Body of pancreas (tissue), 4 donors: ENCODE data around the gene LPXN. TPM values are rescaled to one million over a fixed set of nuclear protein-coding genes. Genes with fewer than 3 reads are reported as not detected.

Source experiments
- ATAC-seq: fragments of 150-250 bp; one replicate; pipeline ENCODE4 v1.9.1; 2016
- DNase-seq, 4 donors: peaks; one replicate each; pipeline ENCODE4 v3.0.0-alpha.2; 2019
- H3K27ac ChIP-seq, 4 donors: fragments of 200-600 bp; sonication (generic); 1 replicate in 3 of 4; 2 replicates in 1 of 4; pipeline versions ENCODE4 v1.5.1 to v1.6.1; 2016 to 2019; ENCODE audit warnings: mild to moderate bottlenecking in 1 of 4, mixed read lengths in 1 of 4, moderate library complexity in 1 of 4
- H3K27me3 ChIP-seq, 2 donors: fragments of 200-600 bp; sonication (generic); one replicate each; pipeline ENCODE4 v1.6.0; 2016; ENCODE audit warnings: mild to moderate bottlenecking in 1 of 2
- H3K36me3 ChIP-seq, 2 donors: fragments of 200-600 bp; sonication (generic); replicated peaks in 1 of 2; 2 replicates each; pipeline ENCODE4 v1.5.1; 2016; ENCODE audit warnings: low read depth in 2 of 2; ENCODE audit not compliant: insufficient read depth in 1 of 2
- H3K4me1 ChIP-seq: fragments of 200-600 bp; sonication (generic); one replicate; pipeline ENCODE4 v1.6.0; 2016
- H3K4me3 ChIP-seq, 2 donors: fragments of 200-600 bp; sonication (generic); 1 replicate in 1 of 2; 2 replicates in 1 of 2; pipeline ENCODE4 v1.5.1; 2016 to 2019
- H3K9me3 ChIP-seq, 3 donors: fragments of 200-600 bp; sonication (generic); 1 replicate in 2 of 3; 2 replicates in 1 of 3; pipeline ENCODE4 v1.5.1; 2016
- POLR2A ChIP-seq, 3 donors: fragments of 450-650 bp; IDR thresholded peaks; one replicate each; pipeline ENCODE4 v1.6.1; 2016; ENCODE audit warnings: antibody characterized with exemption in 3 of 3, mild to moderate bottlenecking in 2 of 3
- WGBS, 2 donors: methylation state at CpG; one replicate each; pipeline ENCODE4 v1.1.5; 2017; 5-methylcytosine and 5-hydroxymethylcytosine counted together
- intact Hi-C: fragments of 100-400 bp; cut with DNase I; formaldehyde crosslinking; loops from one replicate; pipeline ENCODE4 v1.15.1; 2023
- total RNA-seq, 2 donors: library from RNA; depleted of rRNA; stranded (reverse); fragments of >200 nt; gene quantifications; one replicate each; pipeline ENCODE4 v1.1.0, GENCODE V29; 2016
- TF ChIP-seq, protein P1 (sequence below), 7 experiments: fragments of 450-650 bp in 4 of 7; fragments of 200-600 bp in 3 of 7; sonication (generic) in 3 of 7; IDR thresholded peaks; one replicate each; pipeline ENCODE4 v1.5.1; 2016 to 2019; ENCODE audit warnings: antibody characterized with exemption in 7 of 7

The LPXN gene
- total RNA-seq, 2 donors from 2014 or later, result 5.7 to 6.3 TPM

- H3K4me3 ChIP-seq, result no peak overlapping the region
- TF ChIP-seq, protein P1, sequence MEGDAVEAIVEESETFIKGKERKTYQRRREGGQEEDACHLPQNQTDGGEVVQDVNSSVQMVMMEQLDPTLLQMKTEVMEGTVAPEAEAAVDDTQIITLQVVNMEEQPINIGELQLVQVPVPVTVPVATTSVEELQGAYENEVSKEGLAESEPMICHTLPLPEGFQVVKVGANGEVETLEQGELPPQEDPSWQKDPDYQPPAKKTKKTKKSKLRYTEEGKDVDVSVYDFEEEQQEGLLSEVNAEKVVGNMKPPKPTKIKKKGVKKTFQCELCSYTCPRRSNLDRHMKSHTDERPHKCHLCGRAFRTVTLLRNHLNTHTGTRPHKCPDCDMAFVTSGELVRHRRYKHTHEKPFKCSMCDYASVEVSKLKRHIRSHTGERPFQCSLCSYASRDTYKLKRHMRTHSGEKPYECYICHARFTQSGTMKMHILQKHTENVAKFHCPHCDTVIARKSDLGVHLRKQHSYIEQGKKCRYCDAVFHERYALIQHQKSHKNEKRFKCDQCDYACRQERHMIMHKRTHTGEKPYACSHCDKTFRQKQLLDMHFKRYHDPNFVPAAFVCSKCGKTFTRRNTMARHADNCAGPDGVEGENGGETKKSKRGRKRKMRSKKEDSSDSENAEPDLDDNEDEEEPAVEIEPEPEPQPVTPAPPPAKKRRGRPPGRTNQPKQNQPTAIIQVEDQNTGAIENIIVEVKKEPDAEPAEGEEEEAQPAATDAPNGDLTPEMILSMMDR (IDR thresholded peaks at IDR 0.05), result peak in 3 of 7 experiments; percentile 14 to 27 (median 22)
- TF ChIP-seq POLR2A (IDR thresholded peaks at IDR 0.05), result no peak
- DNase-seq, result peak in 1 of 4 donors; percentile 35
- WGBS, 2 donors, result 58 to 61% methylated on average over 4 of the region's 4 CpGs
- no peaks in the 10 kb centered on the region for H3K9me3 ChIP-seq
- peak overlapping the region in 1 of 4 donors; percentile 15 for H3K27ac ChIP-seq
- peaks cover 21% of the 10 kb centered on the region for H3K4me1 ChIP-seq
- H3K36me3 ChIP-seq, result peaks cover 0 to 15% of the 10 kb centered on the region in 2 donors
- intact Hi-C loops, result no loop called here
- H3K27me3 ChIP-seq, result no peaks in the 10 kb centered on the region
- ATAC-seq, result no peak
These were observed 42.4 kb upstream of the LPXN start for GRCh38 chr11:58617976-58618557.

GRCh38 chr11:58616594-58616993 is 40.9 kb upstream of the LPXN start:
- 22 to 38% methylated on average over 4 of the region's 4 CpGs for WGBS, 2 donors
- no peak for TF ChIP-seq POLR2A (IDR thresholded peaks at IDR 0.05)
- TF ChIP-seq, protein P1 (IDR thresholded peaks at IDR 0.05), result no peak
- H3K4me1 ChIP-seq, result peaks cover 21% of the 10 kb centered on the region
- DNase-seq (peak; percentile 57 to 74 (median 68)), ATAC-seq (peak; percentile 74)
- peak overlapping the region in 2 of 4 donors; percentile 13 to 40 for H3K27ac ChIP-seq
- H3K4me3 ChIP-seq, result no peak overlapping the region
- peaks cover 0 to 25% of the 10 kb centered on the region in 2 donors for H3K36me3 ChIP-seq
- intact Hi-C loops, result no loop called here
- no peaks in the 10 kb centered on the region for H3K27me3 ChIP-seq
- no peaks in the 10 kb centered on the region for H3K9me3 ChIP-seq

- H3K36me3 ChIP-seq, result peaks cover 0 to 31% of the 10 kb centered on the region in 2 donors
- no peak for ATAC-seq
These were observed 39.9 kb upstream of the LPXN start for GRCh38 chr11:58615559-58615958.

GRCh38 chr11:58613228-58613627 is 37.6 kb upstream of the LPXN start:
- no peak for DNase-seq
- Histone ChIP-seq H3K9me3 (no peaks in the 10 kb centered on the region), H3K4me1 (peaks cover 20% of the 10 kb centered on the region), H3K27me3 (no peaks in the 10 kb centered on the region), H3K4me3 (no peak overlapping the region), H3K36me3 (peaks cover 0 to 33% of the 10 kb centered on the region in 2 donors), H3K27ac (no peak overlapping the region)
- ATAC-seq, result no peak
- WGBS, 2 donors, result 94 to 96% methylated on average over 2 of the region's 2 CpGs
- no peak for TF ChIP-seq POLR2A (IDR thresholded peaks at IDR 0.05)
- TF ChIP-seq, protein P1 (IDR thresholded peaks at IDR 0.05), result no peak
- intact Hi-C loops, result no loop called here

More at GRCh38 chr11:58615559-58615958, 39.9 kb upstream of the LPXN start:
- DNase-seq, result no peak
- Histone ChIP-seq H3K9me3 (no peaks in the 10 kb centered on the region), H3K27ac (no peak overlapping the region), H3K27me3 (no peaks in the 10 kb centered on the region), H3K4me3 (no peak overlapping the region), H3K4me1 (peaks cover 21% of the 10 kb centered on the region)
- intact Hi-C loops, result no loop called here
- WGBS, 2 donors, result 83 to 92% methylated on average over 1 of the region's 1 CpG
- TF ChIP-seq POLR2A (IDR thresholded peaks at IDR 0.05), result no peak
- TF ChIP-seq, protein P1 (IDR thresholded peaks at IDR 0.05), result no peak

- H3K4me1 ChIP-seq, result peaks cover 6% of the 10 kb centered on the region
- no peak overlapping the region for H3K4me3 ChIP-seq
- no peaks in the 10 kb centered on the region for H3K27me3 ChIP-seq
- no peaks in the 10 kb centered on the region for H3K9me3 ChIP-seq
- ATAC-seq (no peak), DNase-seq (no peak)
- peaks cover 0 to 29% of the 10 kb centered on the region in 2 donors for H3K36me3 ChIP-seq
- intact Hi-C loops, result no loop called here
- TF ChIP-seq, protein P1 (IDR thresholded peaks at IDR 0.05), result no peak
- no peak for TF ChIP-seq POLR2A (IDR thresholded peaks at IDR 0.05)
- WGBS, 2 donors, result 75 to 83% methylated on average over 8 of the region's 8 CpGs
- no peak overlapping the region for H3K27ac ChIP-seq
These were observed 34.1 kb upstream of the LPXN start for GRCh38 chr11:58609723-58610122.
